Epithelial cell of esophagus (primary cell): ENCODE data around the gene GPR15.
"Not testable (repeated sequence)": the region's sequence is repeated elsewhere in the genome, so short reads cannot be mapped to it uniquely, and the experiment has no call there.

Experiments
- DNase-seq: peaks from one replicate; pipeline ENCODE4 v3.0.0; 2010; ENCODE audit warnings: low read depth
- H3K4me3 ChIP-seq: 2 replicates; pipeline ENCODE4 v1.5.1; 2011; ENCODE audit warnings: mild to moderate bottlenecking, low read length, control low read depth
- CTCF ChIP-seq: IDR thresholded peaks from 2 replicates; pipeline ENCODE4 v1.5.1; 2011; ENCODE audit warnings: low read depth, mild to moderate bottlenecking, low read length, control low read depth, inconsistent platforms; ENCODE audit not compliant: insufficient read depth; ENCODE audit errors: missing control alignments

The GPR15 gene

DNA sequence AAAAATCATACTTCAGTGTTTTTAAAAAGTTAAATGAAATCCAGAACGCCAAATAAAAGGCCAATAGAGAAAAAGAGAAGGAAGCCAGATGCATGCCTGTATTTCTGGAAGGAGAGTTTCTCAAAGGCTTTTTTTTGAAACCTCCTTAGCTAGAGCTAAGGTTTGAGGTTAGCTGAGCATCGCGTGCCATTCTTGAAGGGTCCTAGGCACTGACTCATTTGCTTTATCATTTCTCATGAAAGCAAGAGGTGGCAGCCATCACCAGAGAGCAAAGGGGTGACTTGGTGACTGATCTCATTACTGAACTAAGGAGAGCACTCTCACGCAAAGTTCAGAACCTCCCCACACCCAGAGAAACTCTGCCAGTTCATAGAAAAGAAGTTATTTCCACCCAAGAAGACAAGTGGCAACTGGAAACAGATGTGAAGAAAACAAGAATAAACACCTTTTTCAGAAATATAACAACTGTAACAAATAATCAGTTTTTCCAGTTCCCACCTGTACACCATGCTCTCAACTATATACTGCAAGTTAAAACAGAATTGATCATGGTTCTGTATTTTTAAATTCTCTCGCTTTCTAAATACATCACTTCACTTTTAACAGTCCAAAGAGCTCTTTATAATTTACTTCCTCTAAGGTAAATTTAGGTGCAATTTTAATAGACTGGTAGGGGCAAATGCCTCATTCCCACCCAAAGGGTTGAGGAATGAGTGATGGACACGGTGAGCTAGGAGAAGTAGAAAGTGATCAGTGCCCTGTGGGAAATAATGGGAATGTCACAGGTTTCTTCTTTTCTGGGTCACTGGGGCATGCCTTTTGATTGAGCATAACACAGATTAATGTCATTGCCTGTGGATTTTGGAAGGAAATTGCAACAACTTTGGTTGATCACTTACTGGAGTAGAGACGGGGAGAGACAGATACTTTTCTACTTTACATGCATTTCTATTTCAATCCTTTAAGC lies 24.7 kb downstream of the GPR15 start:
- no peak overlapping the region for H3K4me3 ChIP-seq
- DNase-seq, result no peak
- no peak for TF ChIP-seq CTCF

- TF ChIP-seq CTCF, result no peak
- DNase-seq, result peak; percentile 65
- H3K4me3 ChIP-seq, result no peak overlapping the region
Measured at GRCh38 chr3:98557324-98558010, 25.7 kb downstream of the GPR15 start.

DNA sequence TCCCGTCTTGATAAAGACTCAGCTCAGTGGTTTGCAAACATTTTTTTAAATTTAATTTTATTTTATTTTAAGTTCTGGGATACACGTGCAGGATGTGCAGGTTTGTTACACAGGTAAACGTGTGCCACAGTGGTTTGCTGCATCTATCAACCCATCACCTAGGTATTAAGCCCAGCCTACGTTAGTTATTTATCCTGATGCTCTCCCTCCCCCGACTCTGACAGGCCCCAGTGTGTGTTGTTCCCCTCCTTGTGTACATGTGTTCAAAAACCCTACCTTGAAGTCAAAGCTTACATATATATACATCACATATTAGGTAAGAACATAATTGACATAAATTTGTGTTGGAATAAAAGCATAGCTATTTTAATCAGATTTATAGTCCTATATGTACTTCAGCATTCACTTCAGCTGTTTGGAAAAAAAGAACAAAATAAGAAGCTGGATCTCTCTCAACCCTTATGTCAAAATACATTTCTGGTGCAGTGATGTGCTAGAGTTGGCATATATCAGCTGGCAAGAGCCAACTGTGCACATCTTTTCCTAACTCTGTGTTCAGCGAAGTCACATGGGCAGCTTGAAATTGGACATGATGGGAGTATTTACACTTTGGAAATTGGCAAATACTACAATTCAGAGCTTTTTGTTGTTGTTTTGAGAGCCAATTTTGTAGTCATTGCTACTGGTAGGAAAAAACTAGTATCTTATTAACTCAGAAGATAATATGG lies 26.5 kb downstream of the GPR15 start:
- DNase-seq, result no peak
- no peak for TF ChIP-seq CTCF
- no peak overlapping the region for H3K4me3 ChIP-seq

DNA sequence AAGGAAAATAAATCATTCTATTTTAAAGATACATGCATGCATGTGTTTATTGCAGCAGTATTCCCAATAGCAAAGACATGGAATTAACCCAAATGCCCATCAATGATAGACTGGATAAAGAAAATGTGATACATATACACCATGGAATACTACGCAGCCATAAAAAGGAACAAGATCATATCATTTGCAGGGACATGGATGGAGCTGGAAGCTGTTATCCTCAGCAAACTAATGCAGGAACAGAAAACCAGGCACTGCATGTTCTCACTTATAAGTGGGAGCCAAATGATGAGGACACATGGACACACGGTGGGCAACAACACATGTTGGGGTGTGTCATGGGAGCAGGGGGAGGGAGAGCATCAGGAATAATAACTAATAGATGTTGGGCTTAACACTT lies 28.0 kb downstream of the GPR15 start:
- DNase-seq, H3K4me3 ChIP-seq: not testable (repeated sequence)

- no peak for TF ChIP-seq CTCF
- H3K4me3 ChIP-seq, result no peak overlapping the region
- no peak for DNase-seq
Measured at GRCh38 chr3:98560911-98561310, 29.1 kb downstream of the GPR15 start.

DNA sequence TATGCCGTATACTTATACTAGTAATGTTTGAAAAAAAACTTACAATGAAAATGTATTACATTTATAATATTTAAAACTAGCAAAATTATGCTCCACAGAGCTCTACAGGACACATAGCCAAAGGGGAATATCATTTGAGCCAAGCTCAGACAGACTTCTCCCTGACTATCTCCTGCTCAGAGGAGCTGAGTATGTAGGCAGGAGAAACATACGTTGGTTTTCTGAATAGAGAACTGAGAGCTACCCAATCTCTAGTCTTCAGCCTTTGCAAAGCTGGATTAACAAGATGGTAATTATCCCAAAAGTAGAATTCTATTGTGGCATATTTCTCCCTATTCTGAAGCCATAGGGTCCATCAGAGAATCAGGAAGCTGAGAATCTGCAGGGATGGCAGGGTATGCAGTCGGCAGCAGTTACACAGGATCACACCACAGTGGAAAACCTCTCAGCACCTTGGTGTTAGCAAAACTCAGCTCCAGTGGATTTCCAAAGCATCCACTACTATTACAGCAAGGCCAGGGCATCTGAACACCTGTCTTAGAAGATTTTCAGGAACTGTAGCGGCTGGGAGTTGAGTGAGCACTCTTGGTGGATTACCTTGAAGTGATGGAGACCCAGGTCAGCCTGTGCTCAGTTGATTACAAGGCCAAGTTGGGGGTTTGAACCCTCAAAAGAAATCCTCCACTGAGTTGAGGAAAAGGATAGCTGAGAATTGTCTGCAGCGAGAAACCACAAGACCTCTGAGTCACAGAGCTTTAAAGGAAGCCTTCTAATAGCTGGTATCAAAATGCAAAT lies 30.1 kb downstream of the GPR15 start:
- peak; percentile 41 for DNase-seq
- TF ChIP-seq CTCF, result no peak
- H3K4me3 ChIP-seq, result no peak overlapping the region
